T47D (cell line): ENCODE results near the gene ALOX5AP.
A peak's percentile ranks its signal among the peaks of the same experiment; 100 is the strongest.
"Not testable (repeated sequence)": the region's sequence is repeated elsewhere in the genome, so short reads cannot be mapped to it uniquely, and the experiment has no call there.

Experiments
- DNase-seq, 2 experiments: peaks; one replicate each; pipeline versions ENCODE4 v3.0.0 to v3.0.0-alpha.2; 2011 to 2012; ENCODE audit warnings: low read depth in 1 of 2, low spot score in 1 of 2
- JUND ChIP-seq: IDR thresholded peaks from 2 replicates; pipeline ENCODE4 v1.6.1; 2012; ENCODE audit warnings: low read depth
- in situ Hi-C: cut with HindIII; loops from 2 replicates; pipeline ENCODE4 v1.10.0; 2016; ENCODE audit warnings: low sequenced_read_pairs, low pct_unique_long_range_greater_than_20kb

The ALOX5AP gene

GRCh38 chr13:30746791-30747190 is 11.4 kb downstream of the ALOX5AP start:
- DNase-seq, result no peak
- no peak for TF ChIP-seq JUND
- in situ Hi-C loops, result no loop called here

GRCh38 chr13:30747845-30748244 is 12.5 kb downstream of the ALOX5AP start:
- in situ Hi-C loops, DNase-seq: not testable (repeated sequence)

- in situ Hi-C loops, result no loop called here
- TF ChIP-seq JUND, result no peak
- no peak for DNase-seq
Observed at GRCh38 chr13:30748717-30749116, 13.4 kb downstream of the ALOX5AP start.

GRCh38 chr13:30750036-30750435 is 14.7 kb downstream of the ALOX5AP start:
- no peak for DNase-seq
- in situ Hi-C loops, result no loop called here
- TF ChIP-seq JUND, result no peak

- TF ChIP-seq JUND, result no peak
- DNase-seq, result no peak
- in situ Hi-C loops, result no loop called here
Observed at GRCh38 chr13:30751183-30751933, 16.0 kb downstream of the ALOX5AP start.

- no peak for DNase-seq
- in situ Hi-C loops, result no loop called here
- TF ChIP-seq JUND, result no peak
Observed at GRCh38 chr13:30752201-30752797, 17.0 kb downstream of the ALOX5AP start.

GRCh38 chr13:30753030-30753616 is 17.8 kb downstream of the ALOX5AP start:
- TF ChIP-seq JUND, result no peak
- in situ Hi-C loops, result no loop called here
- no peak for DNase-seq

- peak in 1 of 2 experiments; percentile 42 for DNase-seq
- no peak for TF ChIP-seq JUND
- in situ Hi-C loops, result no loop called here
Observed at GRCh38 chr13:30755678-30756077, 20.3 kb downstream of the ALOX5AP start.

- DNase-seq, result no peak
- in situ Hi-C loops, result no loop called here
- no peak for TF ChIP-seq JUND
Observed at GRCh38 chr13:30757026-30757742, 21.8 kb downstream of the ALOX5AP start.

GRCh38 chr13:30759748-30760147 is 24.4 kb downstream of the ALOX5AP start:
- in situ Hi-C loops, result no loop called here
- no peak for TF ChIP-seq JUND
- no peak for DNase-seq

GRCh38 chr13:30762643-30763042 is 27.3 kb downstream of the ALOX5AP start:
- no peak for DNase-seq
- no peak for TF ChIP-seq JUND
- in situ Hi-C loops, result no loop called here

GRCh38 chr13:30763786-30764413 is 28.6 kb downstream of the ALOX5AP start:
- no peak for DNase-seq
- TF ChIP-seq JUND, result no peak
- in situ Hi-C loops, result no loop called here
